GM19238 (cell line): ENCODE results near the gene SPIN3.
"Not testable (repeated sequence)": the region's sequence is repeated elsewhere in the genome, so short reads cannot be mapped to it uniquely, and the experiment has no call there.

Experiments
- DNase-seq: peaks from one replicate; pipeline ENCODE4 v3.0.0; 2011; ENCODE audit warnings: low spot score; ENCODE audit not compliant: insufficient read length

SPIN3 gene

DNA sequence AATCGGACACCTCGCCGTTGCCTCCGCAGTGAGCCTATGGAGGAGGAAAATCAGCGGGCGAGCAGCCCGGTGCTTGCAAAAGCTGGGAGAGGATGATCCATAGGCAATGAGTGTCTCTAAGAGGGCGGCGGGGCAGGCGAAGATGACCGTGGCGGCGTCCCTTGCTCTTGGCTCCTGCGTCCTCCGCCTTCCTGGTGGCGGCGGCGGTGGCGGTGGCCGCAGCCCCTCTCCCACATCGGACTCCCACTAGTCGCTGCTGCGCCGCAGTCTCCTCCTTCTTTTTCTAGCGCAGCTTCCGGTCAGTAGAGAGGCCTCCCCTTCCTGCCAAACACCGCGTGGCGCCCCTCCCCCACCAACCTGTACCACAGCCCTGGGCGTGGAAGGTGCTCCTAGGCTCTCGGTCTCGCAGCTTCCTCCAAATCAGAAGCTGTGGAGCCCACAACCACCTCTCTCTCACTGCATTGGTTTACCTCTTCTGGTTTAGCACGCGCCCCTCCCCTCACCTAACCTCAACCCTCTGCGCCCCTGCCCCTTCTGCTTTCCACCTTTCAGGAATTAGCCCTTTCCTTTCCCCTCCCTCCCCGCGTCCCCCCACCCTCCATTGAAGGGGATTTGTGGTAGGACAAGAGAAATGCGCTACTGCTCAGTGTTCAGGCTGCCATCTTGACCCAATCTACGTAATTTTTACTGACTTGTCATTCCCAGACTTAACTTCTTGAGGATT is at the start of gene SPIN3:
TSS of gene SPIN3 (minus strand) at position 271 of the 724 bp plus-strand sequence. CDS start 594 bp downstream, outside the sequence.
- peak; percentile 46 for DNase-seq

DNA sequence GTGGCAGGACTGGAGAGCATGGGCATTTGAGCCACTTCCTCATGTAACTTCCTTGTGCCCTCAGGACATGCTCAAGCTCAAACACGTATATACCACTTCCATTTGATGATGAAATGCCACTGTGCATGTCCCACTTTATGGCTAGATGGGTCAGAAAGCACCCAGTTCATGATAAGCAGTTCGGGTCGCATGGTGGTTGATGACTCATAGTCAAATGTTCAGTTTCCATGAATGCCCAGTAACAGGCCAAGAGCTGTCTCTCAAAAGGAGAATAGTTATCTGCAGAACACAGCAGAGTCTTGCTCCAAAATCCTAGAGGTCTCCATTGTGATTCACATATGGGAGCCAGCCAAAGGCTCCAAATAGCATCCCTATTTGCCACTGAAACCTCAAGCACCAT is 48.9 kb upstream of the SPIN3 start:
- no peak for DNase-seq

DNA sequence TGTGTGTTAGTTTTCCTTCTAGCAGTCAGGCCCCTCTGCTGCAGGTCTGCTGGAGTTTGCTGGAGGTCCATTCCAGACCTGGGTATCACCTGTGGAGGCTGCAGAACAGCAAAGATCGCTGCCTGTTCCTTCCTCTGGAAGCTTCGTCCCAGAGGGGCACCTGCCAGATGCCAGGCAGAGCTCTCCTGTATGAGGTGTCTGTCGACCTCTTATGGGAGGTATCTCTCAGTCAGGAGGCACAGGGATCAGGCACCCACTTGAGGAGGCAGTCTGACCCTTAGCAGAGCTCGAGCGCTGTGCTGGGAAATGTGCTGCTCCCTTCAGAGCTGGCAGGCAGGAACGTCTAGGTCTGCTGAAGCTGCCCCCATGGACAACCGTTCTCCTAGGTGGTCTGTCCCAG is 41.9 kb upstream of the SPIN3 start:
- DNase-seq: not testable (repeated sequence)

DNA sequence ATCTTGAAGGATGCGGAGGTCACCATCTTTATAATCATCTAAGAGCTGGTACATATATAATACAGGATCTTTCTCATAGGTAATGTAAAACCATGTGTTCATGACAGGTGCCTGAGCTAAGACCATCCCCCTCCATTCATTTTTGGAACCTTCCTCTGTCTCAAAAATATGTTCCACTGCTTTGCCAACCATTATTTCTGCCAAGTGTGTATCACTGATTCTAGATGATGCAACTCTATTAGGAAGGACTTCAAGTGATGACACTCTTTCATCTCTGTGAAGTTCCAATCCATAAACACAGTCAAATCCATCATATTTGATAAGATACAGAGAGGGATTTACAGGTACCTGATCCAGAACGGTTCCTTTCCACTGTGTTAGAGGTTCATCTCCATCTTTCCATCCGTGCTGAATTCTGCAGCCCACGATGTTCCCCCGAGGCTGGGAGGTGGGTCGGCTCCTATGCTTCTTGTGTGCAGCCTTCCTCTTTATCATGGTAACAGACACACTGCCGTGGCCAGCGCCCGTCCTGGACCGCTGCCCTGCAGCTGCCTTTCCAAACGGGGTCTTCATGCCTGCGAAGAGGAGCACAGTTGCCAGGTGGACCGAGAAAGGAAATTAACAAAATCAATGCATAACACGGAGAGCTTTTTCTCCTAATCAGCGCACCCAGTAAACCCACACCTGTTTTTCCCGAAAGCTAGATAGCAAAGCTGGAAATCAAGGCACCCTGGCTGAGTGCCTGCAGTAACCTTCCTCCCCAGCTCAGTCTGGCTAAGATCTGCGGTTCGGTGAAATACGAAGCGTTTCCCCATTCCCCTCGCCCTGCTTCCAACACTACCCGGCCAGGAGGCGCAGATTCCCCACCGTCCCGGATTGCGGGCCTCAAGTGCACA is 718 bp downstream of the SPIN3 start:
- DNase-seq: no peak

DNA sequence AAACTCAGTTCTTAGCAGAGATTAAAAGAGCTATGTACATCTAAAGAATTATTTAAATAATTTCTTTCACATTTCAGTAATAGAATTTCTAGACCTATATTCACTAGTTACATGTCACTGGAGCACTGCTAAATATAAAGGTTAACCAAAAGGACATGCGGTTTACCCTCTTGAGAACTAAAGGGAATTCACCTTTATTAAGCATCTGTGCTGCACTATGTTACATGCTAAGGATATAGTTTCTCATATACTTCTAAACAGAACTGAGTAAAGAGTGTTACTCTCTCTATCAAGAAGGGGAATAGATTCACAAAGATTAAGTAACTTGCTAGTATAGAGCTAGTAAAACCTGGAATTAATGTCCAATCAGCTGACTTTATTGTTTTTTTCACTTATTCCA is 7.6 kb downstream of the SPIN3 start:
- no peak for DNase-seq

DNA sequence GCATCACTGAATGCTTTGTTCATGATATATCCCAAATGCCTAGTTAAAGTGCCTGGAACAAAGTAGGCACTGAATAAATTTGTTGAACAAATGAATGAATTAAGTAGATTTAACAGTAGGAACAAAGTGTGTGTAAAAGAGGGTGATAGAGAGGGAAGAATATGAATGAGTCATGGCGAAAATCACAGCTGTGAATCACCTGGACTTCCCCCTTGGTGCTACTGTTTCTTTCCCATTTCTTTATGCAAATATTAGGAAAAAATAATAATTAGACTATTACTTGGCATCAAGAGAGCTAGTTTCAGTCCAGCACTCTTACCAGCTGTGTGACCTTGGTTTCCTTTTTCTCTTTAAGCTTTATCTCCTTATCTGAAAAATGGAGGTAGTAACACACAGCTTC is 9.2 kb downstream of the SPIN3 start:
- no peak for DNase-seq

DNA sequence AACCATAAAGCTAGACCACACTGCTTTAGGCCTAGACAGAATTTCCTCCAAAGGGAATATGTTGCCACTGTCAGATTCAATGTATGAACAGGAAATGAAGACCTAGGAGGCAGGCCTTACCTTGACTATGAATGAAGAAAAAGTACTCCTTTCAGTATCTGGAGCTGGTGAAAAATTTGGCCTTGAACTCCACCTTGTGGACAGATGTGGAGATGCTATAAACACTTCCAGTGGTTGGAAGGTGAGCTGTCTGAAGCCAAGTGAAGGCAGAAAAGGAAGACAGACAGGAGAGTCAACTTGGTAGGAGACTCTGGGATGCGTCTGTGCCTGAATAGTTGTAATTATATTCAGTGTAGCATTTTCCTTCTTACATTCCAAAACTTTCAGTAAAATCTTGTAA is 17.2 kb downstream of the SPIN3 start:
- DNase-seq: peak; percentile 23

DNA sequence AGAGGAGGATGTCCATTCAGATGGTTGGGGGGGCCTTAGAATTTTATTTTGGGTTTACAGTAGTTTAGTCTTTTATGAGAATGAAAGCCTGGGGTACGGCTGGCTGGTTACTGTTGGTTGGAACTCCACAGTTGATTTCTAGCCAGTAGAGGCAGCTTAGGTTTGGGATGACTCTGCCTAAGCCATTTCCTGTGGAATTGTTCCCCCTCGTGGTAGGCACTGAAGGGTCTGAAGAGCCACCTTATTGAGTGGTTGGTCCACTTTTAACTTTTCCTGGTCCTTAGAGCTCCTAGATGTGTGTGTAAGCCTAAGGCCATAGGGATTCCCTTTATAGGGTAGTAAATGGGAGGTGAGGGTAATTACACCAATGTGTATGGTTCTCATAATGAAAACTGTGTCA is 19.7 kb downstream of the SPIN3 start:
- DNase-seq: no peak

DNA sequence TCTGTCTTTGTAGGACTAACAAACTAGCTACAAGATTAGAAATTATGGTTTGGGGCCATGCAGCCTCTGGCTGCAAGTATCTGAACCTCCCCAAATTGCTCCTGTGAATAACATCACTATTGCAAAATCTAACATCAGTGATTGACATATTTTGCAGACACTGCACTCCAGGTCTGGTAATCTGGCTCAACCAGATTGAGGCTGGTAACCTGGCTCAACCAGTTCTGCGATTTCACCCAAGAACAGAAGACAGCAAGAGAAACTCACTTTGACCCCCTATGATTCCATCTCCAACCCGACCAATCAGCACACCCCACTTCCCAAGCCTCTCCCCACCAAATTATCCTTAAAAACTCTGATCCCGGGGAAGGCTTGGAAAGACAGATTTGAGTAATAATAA is 20.9 kb downstream of the SPIN3 start:
- DNase-seq: no peak

DNA sequence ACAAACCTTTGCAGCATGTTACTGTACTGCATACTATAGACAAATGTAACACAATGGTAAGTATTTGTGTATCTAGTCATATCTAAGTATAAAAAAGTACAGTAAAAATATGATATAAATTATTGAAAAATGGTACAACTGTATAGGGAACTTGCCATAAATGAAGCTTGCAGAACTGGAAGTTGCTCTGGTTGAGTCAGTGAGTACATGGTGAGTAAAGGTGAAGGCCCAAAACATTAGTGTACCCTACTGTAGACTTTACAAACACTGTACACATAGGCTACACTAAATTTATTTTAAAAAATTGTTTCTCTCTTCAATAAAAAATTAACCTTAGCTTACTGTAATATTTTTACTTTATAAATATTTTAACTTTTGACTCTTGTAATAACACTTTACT is 25.8 kb downstream of the SPIN3 start:
- no peak for DNase-seq

DNA sequence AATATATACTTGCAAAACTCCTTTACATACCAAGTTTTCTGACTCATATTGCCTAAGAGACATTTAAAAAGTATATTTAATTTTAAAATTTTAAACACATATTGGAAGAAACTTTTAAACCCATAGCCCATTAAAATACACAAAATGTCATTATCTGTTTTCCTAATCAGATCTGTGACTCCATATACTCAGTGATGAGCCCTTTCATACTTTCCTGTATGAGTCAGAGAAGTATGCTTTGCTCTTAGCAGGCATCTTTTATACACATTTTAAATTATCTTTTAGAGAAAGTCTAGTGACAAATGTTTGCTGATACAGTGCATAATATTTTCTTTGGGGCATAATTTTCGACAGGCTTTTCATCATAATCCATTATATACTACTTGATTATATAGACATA is 26.4 kb downstream of the SPIN3 start:
- no peak for DNase-seq

DNA sequence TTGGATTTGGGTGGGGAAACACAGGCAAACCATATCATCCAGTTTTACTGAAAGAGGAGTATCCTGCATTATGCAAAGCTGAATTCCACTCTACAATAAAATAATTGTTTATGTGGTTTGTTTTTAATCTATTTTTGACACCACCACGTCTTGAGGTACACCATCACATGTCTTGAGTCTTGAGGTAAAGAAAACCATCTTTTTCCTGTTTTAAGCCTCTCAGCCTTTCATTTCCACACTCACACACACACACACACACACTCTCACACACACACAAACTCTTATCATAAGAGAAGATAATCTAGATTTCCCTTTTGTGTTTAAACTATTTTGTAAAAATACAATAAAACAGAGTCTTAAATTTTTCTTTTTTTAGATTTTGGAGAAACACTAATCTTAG is 32.0 kb downstream of the SPIN3 start:
- no peak for DNase-seq

DNA sequence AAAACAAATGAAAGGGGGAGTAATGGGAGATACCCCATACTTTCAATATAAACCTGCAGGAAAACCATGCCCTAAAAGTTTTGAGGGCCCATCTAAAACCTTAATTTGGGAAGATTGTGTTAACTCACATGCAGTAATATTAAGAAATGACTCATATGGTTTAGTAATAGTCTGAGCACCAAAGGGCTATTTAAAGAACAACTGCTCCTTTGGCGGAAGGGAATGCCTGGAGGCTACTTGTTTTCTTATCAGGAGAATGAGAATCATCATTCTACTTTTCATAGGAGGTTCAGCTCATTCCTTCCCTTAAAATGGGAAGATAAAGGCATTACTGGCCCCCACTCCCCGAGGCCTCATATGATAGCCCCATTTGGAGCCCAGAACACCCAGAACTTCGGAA is 47.6 kb downstream of the SPIN3 start:
- no peak for DNase-seq

DNA sequence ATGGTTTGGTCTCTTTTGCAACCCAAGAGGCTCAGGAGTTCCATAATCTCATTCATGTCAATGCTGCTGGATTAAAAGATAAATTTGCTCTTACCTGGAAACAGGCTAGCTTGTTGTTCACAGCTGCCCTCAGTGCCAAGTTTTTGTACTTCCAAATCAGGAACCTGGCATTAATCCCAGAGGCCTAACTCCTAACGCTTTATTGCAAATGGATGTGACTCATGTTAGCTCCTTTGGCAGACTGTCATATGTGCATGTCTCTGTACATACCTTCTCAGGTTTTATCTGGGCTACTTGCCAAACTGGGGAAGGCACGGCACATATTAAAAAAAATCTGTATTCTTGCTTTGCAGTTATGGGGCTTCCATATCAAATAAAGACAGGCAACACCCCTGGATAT is 49.1 kb downstream of the SPIN3 start:
- not testable (repeated sequence) for DNase-seq

DNA sequence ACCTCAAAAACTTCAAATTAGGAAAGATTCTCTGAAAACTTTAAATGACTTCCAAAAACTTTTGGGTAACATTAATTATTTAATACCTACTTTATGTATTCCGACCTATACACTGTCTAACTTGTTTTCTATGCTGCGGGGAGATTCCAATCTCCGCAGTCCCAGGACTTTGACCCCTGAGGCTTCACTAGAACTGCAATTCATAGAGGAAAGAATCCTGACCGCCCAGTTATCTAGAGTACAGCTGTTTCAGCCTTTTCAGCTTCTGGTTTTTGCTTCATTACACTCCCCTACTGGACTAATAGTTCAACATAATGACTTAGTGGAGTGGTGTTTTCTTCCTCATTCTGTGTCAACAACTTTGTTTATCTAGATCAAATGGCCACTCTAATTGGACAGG is 50.1 kb downstream of the SPIN3 start:
- not testable (repeated sequence) for DNase-seq

DNA sequence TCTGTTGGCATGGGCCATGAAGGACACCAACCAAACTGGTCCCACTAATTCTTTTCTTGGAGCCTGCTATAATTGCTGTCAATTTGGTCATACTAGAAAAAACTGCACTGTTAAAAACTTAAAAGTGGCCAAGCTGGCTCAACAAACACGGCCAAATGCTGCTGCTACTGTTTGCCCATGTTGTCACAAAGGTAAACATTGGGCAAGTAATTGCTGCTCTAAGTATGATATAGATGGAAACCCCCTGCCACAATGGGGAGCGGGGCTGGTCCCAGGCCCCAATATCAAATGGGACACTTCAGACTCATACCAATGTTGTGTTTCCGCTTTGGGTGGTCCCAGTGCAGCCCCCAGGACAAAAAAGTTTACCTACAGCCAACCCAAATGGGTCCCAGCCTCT is 52.1 kb downstream of the SPIN3 start:
- DNase-seq: no peak
